Measurements from ENCODE around the gene PFDN6. TPM values are rescaled to one million over a fixed set of nuclear protein-coding genes. Genes with fewer than 3 reads are reported as not detected.

PFDN6 gene
- total and polyA plus RNA-seq, 9 of the 15 experiments (the other 6 are each of a cell fraction or from before 2014, with no cell fraction given), result 6.8 to 475 (median 216) TPM

- TF ChIP-seq ZC3H8 (IDR thresholded peaks at IDR 0.05) (no peak), ZNF583 (CRISPR knock-in tag; IDR thresholded peaks at IDR 0.05) (peak; percentile 73; the same call in 1 of the 2 replicates), RBM25 (IDR thresholded peaks at IDR 0.05; ENCODE audit: low read depth, low read length, severe bottlenecking) (no peak), RBM17 (IDR thresholded peaks at IDR 0.05; ENCODE audit: borderline replicate concordance, low read depth, low read length) (no peak), ZNF507 (tag; conservative IDR thresholded peaks at IDR 0.05) (no peak), TARDBP (IDR thresholded peaks at IDR 0.05) (peak; percentile 90), SIX5 (IDR thresholded peaks at IDR 0.05; ENCODE audit: borderline replicate concordance in 1 of 2, insufficient read depth in 1 of 2, low read depth in 1 of 2, low read length in 2 of 2) (no peak), OTX1 (CRISPR knock-in tag; IDR thresholded peaks at IDR 0.05) (peak; percentile 97), PTBP1 (IDR thresholded peaks at IDR 0.05; ENCODE audit: low read depth, low read length) (peak; percentile 93), FOXA1 (IDR thresholded peaks at IDR 0.05; ENCODE audit: borderline replicate concordance) (no peak), MIER1 (IDR thresholded peaks at IDR 0.05; ENCODE audit: low read depth) (no peak), RNF2 (IDR thresholded peaks at IDR 0.05) (peak; percentile 90), NUFIP1 (IDR thresholded peaks at IDR 0.05; ENCODE audit: partially characterized antibody) (no peak), ATF7 (IDR thresholded peaks at IDR 0.05) (no peak; the same call in none of the 2 replicates), PHF20 (IDR thresholded peaks at IDR 0.05; ENCODE audit: partially characterized antibody) (peak; percentile 67), NFATC3 (IDR thresholded peaks at IDR 0.05) (no peak), ZNF551 (CRISPR knock-in tag; IDR thresholded peaks at IDR 0.05) (peak; percentile 70; the same call in 1 of the 2 replicates), GTF2E2 (tag; IDR thresholded peaks at IDR 0.05) (no peak), MEF2A (IDR thresholded peaks at IDR 0.05; ENCODE audit: control insufficient read depth, low read depth, low read length) (no peak), SIN3A (IDR thresholded peaks at IDR 0.05; ENCODE audit: borderline replicate concordance in 2 of 2, control insufficient read depth in 1 of 2, low read depth in 2 of 2, low read length in 2 of 2) (peak; percentile 66 to 98; a peak in 3 of 4 replicates), KAT8 (IDR thresholded peaks at IDR 0.05; ENCODE audit: low read depth) (no peak), SMARCB1 (IDR thresholded peaks at IDR 0.05; ENCODE audit: insufficient read length, low read depth) (no peak)
These were observed 12.3 kb upstream of the PFDN6 start, which contains the start of gene B3GALT4 (continued) for GRCh38 chr6:33276864-33277662.

Data from K562 (cell line).